Colonic mucosa (tissue), 4 donors: Measurements from ENCODE around the gene NNMT. TPM values are rescaled to one million over a fixed set of nuclear protein-coding genes. Genes with fewer than 3 reads are reported as not detected.

Experiments used
- DNase-seq: peaks from one replicate; pipeline ENCODE4 v3.0.0-alpha.2; 2020
- H3K27ac ChIP-seq: fragments of 200-600 bp; one replicate; pipeline ENCODE4 v1.8.0; 2021
- H3K27me3 ChIP-seq: fragments of 200-600 bp; one replicate; pipeline ENCODE4 v1.8.0; 2021
- H3K36me3 ChIP-seq: fragments of 200-600 bp; one replicate; pipeline ENCODE4 v1.8.0; 2021
- H3K4me1 ChIP-seq: fragments of 200-600 bp; one replicate; pipeline ENCODE4 v1.8.0; 2021; ENCODE audit warnings: mild to moderate bottlenecking
- H3K4me3 ChIP-seq: fragments of 200-600 bp; one replicate; pipeline ENCODE4 v1.8.0; 2021
- H3K9ac ChIP-seq, 2 donors: one replicate each; pipeline ENCODE4 v1.7.0; 2013; ENCODE audit warnings: control low read depth in 2 of 2, low read depth in 2 of 2, low read length in 2 of 2
- H3K9me3 ChIP-seq: fragments of 200-600 bp; one replicate; pipeline ENCODE4 v1.8.0; 2021
- intact Hi-C: fragments of 100-400 bp; cut with DNase I; formaldehyde crosslinking; loops from one replicate; pipeline ENCODE4 v1.14.1; 2022
- total RNA-seq, 2 donors: library from RNA; stranded (reverse); fragmentation: NEBNext Ultra II Directional in 1 of 2; extraction: Animal tissue kit (Norgen Biotek cat#: 25700) in 1 of 2; gene quantifications; one replicate each; pipeline ENCODE4 v1.2.1, GENCODE V29; 2021
- TF ChIP-seq, protein P1 (sequence below): fragments of 200-600 bp; IDR thresholded peaks from one replicate; pipeline ENCODE4 v1.8.0; 2022; ENCODE audit warnings: antibody characterized with exemption, mild to moderate bottlenecking
- donor health status: healthy.
- donor health status: DM: no; HTN: no; CAD: no.
- donor health status: DM: no; HTN: no; CAD: no.

NNMT gene
- total RNA-seq, 2 donors from 2014 or later: 13.7 to 41.3 TPM

DNA sequence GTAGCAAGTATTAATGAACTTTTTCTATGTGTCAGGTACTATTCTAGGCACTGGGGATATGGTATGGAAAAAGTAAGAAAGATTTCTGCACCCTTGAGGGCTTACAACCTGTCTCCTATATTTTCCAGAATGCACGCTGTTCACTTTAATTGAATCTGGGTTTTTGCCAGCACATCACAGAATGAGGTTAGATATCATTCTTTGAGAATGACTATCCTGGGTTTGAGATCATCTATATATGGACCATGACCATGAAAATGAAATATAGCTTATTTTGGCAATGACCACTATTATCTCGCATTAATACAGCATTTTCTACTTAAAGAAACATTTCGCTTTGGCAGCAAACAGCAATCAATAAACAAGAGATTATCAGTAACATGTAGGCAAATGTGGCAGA is 57.2 kb downstream of the NNMT start:
- intact Hi-C loops: no loop called here
- no peaks in the 10 kb centered on the region for H3K9me3 ChIP-seq
- H3K4me3 ChIP-seq: no peak overlapping the region
- DNase-seq: no peak
- TF ChIP-seq, protein P1, sequence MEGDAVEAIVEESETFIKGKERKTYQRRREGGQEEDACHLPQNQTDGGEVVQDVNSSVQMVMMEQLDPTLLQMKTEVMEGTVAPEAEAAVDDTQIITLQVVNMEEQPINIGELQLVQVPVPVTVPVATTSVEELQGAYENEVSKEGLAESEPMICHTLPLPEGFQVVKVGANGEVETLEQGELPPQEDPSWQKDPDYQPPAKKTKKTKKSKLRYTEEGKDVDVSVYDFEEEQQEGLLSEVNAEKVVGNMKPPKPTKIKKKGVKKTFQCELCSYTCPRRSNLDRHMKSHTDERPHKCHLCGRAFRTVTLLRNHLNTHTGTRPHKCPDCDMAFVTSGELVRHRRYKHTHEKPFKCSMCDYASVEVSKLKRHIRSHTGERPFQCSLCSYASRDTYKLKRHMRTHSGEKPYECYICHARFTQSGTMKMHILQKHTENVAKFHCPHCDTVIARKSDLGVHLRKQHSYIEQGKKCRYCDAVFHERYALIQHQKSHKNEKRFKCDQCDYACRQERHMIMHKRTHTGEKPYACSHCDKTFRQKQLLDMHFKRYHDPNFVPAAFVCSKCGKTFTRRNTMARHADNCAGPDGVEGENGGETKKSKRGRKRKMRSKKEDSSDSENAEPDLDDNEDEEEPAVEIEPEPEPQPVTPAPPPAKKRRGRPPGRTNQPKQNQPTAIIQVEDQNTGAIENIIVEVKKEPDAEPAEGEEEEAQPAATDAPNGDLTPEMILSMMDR: no peak
- no peak overlapping the region for H3K9ac ChIP-seq
- H3K27ac ChIP-seq: no peak overlapping the region
- H3K27me3 ChIP-seq: no peaks in the 10 kb centered on the region
- H3K4me1 ChIP-seq: no peaks in the 10 kb centered on the region
- no peaks in the 10 kb centered on the region for H3K36me3 ChIP-seq

DNA sequence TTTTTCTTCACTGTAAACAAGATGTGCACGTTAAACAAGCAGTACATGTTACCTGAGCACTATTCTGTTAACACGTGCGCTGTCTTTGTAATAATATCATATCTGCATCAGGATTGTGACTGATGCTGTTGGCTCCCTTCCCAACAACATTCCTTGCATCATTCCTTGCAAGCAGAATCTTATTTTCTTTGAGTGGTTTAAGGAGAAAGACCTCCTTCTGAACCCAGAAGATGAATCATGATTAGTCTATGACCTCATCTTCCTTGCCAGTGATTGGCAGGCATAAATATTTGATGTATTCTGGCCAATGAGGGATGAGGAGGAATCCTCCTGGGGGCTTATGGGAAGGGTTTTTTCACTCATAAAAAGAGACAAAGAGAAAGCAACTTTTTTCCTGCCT is 57.9 kb downstream of the NNMT start:
- H3K9me3 ChIP-seq: no peaks in the 10 kb centered on the region
- H3K9ac ChIP-seq: no peak overlapping the region
- no peaks in the 10 kb centered on the region for H3K4me1 ChIP-seq
- intact Hi-C loops: no loop called here
- H3K36me3 ChIP-seq: no peaks in the 10 kb centered on the region
- TF ChIP-seq, protein P1: no peak
- no peaks in the 10 kb centered on the region for H3K27me3 ChIP-seq
- no peak overlapping the region for H3K27ac ChIP-seq
- no peak for DNase-seq
- H3K4me3 ChIP-seq: no peak overlapping the region

DNA sequence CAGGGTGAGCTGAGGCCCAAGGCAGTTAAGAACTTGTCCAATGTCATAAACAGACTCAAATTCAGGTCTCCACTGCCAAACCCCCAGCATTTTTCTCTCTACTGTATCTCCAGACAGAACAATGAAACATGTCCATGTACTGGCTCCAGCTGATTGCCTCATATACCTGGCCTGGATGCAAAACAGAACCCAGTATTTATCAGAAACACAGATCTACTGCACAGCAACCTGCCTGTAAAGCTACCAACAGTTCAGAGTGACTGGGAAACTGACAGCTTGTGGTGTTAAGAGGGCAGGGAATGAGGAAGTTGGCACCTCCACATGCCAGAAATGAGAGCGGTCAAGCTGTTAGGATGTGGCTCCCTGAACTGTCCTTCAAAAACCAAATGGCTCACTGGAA is 62.5 kb downstream of the NNMT start:
- no peak overlapping the region for H3K9ac ChIP-seq
- no peaks in the 10 kb centered on the region for H3K9me3 ChIP-seq
- DNase-seq: peak; percentile 18
- intact Hi-C loops: no loop called here
- no peak overlapping the region for H3K27ac ChIP-seq
- H3K4me1 ChIP-seq: no peaks in the 10 kb centered on the region
- no peaks in the 10 kb centered on the region for H3K27me3 ChIP-seq
- no peak overlapping the region for H3K4me3 ChIP-seq
- TF ChIP-seq, protein P1: no peak
- no peaks in the 10 kb centered on the region for H3K36me3 ChIP-seq

DNA sequence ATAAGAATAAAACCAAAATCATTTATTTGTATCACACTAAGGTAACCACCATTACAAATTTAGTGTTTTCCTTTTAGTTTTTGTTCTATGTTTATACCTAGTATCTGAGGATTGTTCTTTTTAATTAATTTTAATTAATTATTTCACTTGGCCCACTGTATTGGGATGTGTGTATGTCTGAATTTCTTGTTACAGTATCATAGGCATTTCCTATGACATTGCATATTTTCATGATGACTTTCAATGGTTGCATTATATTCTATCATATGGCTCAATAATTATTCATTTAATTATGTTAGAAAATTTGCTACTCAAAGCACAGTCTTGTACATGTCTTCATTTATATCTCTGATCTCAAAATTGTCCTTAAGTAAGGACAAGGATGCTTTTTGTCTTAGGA is 63.1 kb downstream of the NNMT start:
- no peaks in the 10 kb centered on the region for H3K27me3 ChIP-seq
- H3K9me3 ChIP-seq: no peaks in the 10 kb centered on the region
- no peak overlapping the region for H3K27ac ChIP-seq
- no peaks in the 10 kb centered on the region for H3K4me1 ChIP-seq
- intact Hi-C loops: no loop called here
- TF ChIP-seq, protein P1: no peak
- no peak overlapping the region for H3K9ac ChIP-seq
- H3K36me3 ChIP-seq: no peaks in the 10 kb centered on the region
- no peak for DNase-seq
- H3K4me3 ChIP-seq: no peak overlapping the region

DNA sequence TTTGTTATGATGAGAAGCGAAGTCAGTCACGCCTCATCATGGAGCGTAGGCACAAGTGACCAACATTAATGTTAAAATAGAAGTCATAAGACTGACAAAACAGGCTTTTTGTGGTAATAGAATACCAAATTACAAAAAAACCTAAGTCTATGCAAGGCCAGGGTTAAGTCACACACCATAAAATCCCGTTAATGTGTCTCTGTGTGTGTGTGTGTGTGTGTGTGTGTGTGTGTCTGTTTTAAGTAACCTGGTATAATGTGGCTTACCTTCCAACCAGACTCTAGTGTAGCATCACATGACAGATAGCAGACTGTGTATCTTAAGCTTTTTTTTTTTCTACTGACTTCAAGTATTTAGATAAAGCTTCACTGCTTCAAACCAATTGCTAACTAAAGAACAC is 66.1 kb downstream of the NNMT start:
- Histone ChIP-seq H3K36me3 (no peaks in the 10 kb centered on the region), H3K4me1 (no peaks in the 10 kb centered on the region), H3K27ac (no peak overlapping the region), H3K9ac (no peak overlapping the region), H3K9me3 (no peaks in the 10 kb centered on the region), H3K27me3 (no peaks in the 10 kb centered on the region), H3K4me3 (no peak overlapping the region)
- intact Hi-C loops: no loop called here
- TF ChIP-seq, protein P1: no peak
- DNase-seq: no peak

DNA sequence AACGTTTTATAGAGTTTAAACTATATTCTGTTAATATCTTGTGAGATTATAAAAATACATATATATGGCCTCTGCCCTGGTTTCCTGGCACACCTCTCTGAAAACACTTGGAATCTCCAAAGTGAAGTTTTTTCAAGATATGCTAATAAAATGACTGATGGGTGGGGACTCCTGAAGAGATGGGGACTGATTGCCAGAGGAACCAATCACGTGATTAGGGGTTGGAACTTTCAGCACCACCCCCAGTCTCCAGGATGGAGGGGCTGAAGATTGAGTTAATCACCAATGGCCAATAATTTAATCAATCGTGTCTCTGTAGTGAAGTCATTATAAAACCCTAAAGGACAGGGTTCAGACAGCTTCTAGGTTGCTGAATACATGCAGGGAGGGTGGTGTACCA is 66.8 kb downstream of the NNMT start:
- Histone ChIP-seq H3K4me1 (no peaks in the 10 kb centered on the region), H3K27ac (no peak overlapping the region), H3K27me3 (no peaks in the 10 kb centered on the region), H3K36me3 (no peaks in the 10 kb centered on the region), H3K9me3 (no peaks in the 10 kb centered on the region), H3K9ac (no peak overlapping the region), H3K4me3 (no peak overlapping the region)
- intact Hi-C loops: no loop called here
- TF ChIP-seq, protein P1: no peak
- DNase-seq: no peak
